Karpas-422 (cell line): ENCODE measurements around the gene TTC34. TPM values are rescaled to one million over a fixed set of nuclear protein-coding genes. Genes with fewer than 3 reads are reported as not detected.

Source experiments
- DNase-seq: peaks from one replicate; pipeline ENCODE4 v3.0.0-alpha.2; 2015
- H2AFZ ChIP-seq: fragments of 200-600 bp; sonication (generic); 2 replicates; pipeline ENCODE4 v1.6.1; 2014; ENCODE audit warnings: antibody characterized with exemption, low read length, mixed read lengths
- H3K27ac ChIP-seq: fragments of 200-600 bp; sonication (generic); 2 replicates; pipeline ENCODE4 v1.5.1; 2014; ENCODE audit warnings: mild to moderate bottlenecking, low read length, moderate library complexity
- H3K27me3 ChIP-seq: fragments of 200-600 bp; sonication (generic); 2 replicates; pipeline ENCODE4 v1.6.1; 2014; ENCODE audit warnings: low read length, mixed read lengths
- H3K36me3 ChIP-seq: fragments of 200-600 bp; sonication (generic); 2 replicates; pipeline ENCODE4 v1.6.1; 2014; ENCODE audit warnings: low read length, mixed read lengths; ENCODE audit not compliant: insufficient read depth
- H3K4me1 ChIP-seq: fragments of 200-600 bp; sonication (generic); 2 replicates; pipeline ENCODE4 v1.6.1; 2014; ENCODE audit warnings: mild to moderate bottlenecking, low read length, mixed read lengths
- H3K4me2 ChIP-seq: fragments of 200-600 bp; sonication (generic); 2 replicates; pipeline ENCODE4 v1.6.1; 2014; ENCODE audit warnings: low read length, low read depth, mild to moderate bottlenecking; ENCODE audit not compliant: poor library complexity, severe bottlenecking
- H3K4me3 ChIP-seq: fragments of 200-600 bp; sonication (generic); 2 replicates; pipeline ENCODE4 v1.5.1; 2014; ENCODE audit warnings: mild to moderate bottlenecking, antibody characterized with exemption, low read length, mixed read lengths
- H3K79me2 ChIP-seq: fragments of 200-600 bp; sonication (generic); 2 replicates; pipeline ENCODE4 v1.6.1; 2014; ENCODE audit warnings: mild to moderate bottlenecking, low read length, mixed read lengths
- H3K9ac ChIP-seq: fragments of 200-600 bp; sonication (generic); 2 replicates; pipeline ENCODE4 v1.6.0; 2014; ENCODE audit warnings: low read length
- H3K9me2 ChIP-seq: fragments of 200-600 bp; sonication (generic), shearing (Covaris generic); replicated peaks from 2 replicates; pipeline ENCODE4 v1.6.0; 2014; ENCODE audit warnings: mild to moderate bottlenecking, low read length, moderate library complexity; ENCODE audit not compliant: insufficient read depth
- H3K9me3 ChIP-seq: fragments of 300-700, 200-600 bp; sonication (generic); 2 replicates; pipeline ENCODE4 v1.6.1; 2014; ENCODE audit warnings: low read length, mixed read lengths
- H4K20me1 ChIP-seq: fragments of 200-600 bp; sonication (generic); 2 replicates; pipeline ENCODE4 v1.6.1; 2014; ENCODE audit warnings: mild to moderate bottlenecking, antibody characterized with exemption, low read length, low read depth; ENCODE audit not compliant: insufficient read depth
- total RNA-seq: library from RNA; depleted of rRNA; stranded (reverse); fragments of >200 nt; shearing (Covaris generic); gene quantifications from 2 replicates; pipeline ENCODE4 v1.2.3, GENCODE V29; 2014; ENCODE audit warnings: low replicate concordance

The TTC34 gene
- total RNA-seq, 1 experiment from 2014 or later: 1.0 TPM

DNA sequence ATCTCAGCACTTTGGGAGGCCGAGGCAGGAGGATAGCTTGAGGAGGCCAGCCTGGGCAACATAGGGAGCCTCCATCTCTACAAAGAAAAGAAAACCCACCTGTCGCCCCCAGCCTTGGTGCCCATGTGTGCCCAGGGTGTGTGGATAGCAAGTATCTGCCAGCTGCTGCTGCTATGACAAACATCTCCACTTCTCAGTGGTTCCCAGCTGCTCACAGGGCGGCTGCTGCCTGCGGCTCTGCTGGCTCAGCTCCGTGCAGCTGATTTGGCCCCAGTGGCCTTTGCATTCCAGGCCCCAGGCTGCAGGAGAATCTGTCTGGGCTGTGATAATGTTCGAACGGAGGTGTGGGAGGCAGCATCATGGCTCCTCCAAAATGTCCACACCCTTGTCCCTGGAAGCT lies 10.6 kb upstream of the TTC34 start:
- no peaks in the 10 kb centered on the region for H3K9me2 ChIP-seq
- no peaks in the 10 kb centered on the region for H3K79me2 ChIP-seq
- H4K20me1 ChIP-seq: no peaks in the 10 kb centered on the region
- H3K9me3 ChIP-seq: no peaks in the 10 kb centered on the region
- DNase-seq: no peak
- no peaks in the 10 kb centered on the region for H3K36me3 ChIP-seq
- H3K9ac ChIP-seq: no peak overlapping the region
- no peak overlapping the region for H3K4me2 ChIP-seq
- H3K4me3 ChIP-seq: no peak overlapping the region
- no peaks in the 10 kb centered on the region for H3K27me3 ChIP-seq
- H3K27ac ChIP-seq: no peak overlapping the region
- no peak overlapping the region for H2AFZ ChIP-seq
- H3K4me1 ChIP-seq: no peaks in the 10 kb centered on the region

DNA sequence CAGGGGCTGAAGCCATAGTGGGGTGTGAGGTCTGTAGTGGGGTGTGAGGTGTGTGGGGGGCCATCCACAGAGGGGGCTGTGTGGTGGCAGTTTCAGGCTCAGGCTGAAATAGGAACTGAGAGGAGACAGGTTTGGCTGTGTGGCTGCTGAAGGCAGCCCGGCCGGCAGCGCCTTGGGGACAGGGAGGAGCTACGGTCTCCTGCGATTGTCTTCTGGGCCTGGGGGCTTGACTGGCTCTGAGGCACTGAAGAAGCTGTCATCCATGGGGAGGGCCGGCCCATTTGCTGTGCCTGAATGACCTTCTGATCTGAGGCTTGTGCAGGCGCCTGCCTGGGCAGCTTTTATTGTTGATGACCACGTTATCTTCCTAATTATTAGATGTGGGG lies 10.0 kb upstream of the TTC34 start:
- Histone ChIP-seq H3K9ac (no peak overlapping the region), H3K9me3 (no peaks in the 10 kb centered on the region), H3K9me2 (no peaks in the 10 kb centered on the region), H2AFZ (no peak overlapping the region), H3K79me2 (no peaks in the 10 kb centered on the region), H4K20me1 (no peaks in the 10 kb centered on the region), H3K4me3 (no peak overlapping the region), H3K4me1 (no peaks in the 10 kb centered on the region), H3K27me3 (no peaks in the 10 kb centered on the region), H3K27ac (no peak overlapping the region), H3K36me3 (no peaks in the 10 kb centered on the region), H3K4me2 (no peak overlapping the region)
- no peak for DNase-seq

DNA sequence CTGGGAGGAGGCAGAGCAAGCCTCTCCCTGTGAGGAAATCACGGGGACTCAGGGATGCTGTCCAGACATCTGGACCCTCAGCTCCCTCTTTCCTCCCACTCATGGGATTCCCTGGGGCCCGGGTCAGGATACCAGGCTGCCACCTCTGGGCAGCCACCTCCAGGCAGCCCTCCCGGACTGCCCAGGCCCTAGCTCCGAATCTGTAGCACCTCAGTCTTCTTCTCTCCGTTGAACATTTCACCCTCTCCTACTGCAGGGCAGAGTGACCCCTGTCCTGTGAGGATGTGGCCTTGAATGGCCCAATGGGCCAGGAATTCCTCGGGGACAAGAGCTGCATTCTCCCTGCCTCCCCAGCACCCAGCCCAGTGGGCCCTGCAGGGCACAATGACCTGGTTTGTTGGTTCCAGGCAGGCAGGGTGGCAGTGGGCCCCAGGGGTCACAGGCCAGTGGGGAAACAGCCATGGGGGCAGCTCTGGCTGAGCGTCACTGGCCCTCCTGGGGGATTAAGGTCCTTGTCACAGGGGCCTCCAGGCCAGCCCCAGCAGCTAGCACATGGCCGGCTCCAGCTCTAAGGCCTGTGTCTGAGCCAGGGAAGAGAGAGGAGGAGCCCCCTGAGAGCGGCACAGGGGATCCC lies 9.5 kb upstream of the TTC34 start:
- H3K9ac ChIP-seq: no peak overlapping the region

DNA sequence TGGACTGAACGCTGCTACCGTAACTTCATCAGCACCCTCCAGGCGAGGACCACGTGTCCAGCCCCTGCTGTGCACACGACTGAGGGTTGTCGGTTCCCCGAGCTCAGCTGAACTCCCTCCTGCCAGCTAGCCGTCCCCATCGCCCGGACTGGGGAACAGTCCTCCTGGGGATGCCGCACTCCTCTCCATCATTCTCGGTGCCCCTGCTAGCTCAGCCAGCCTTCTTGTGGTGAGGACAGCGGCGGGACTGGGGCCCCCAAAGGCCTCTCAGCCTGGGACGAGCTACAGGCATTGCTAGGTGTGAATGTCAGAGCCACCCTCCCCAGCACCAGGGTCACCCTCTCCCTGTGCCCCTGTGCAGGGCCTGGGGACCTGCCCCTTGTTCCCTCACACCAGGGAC lies 8.8 kb upstream of the TTC34 start:
- no peak overlapping the region for H3K4me3 ChIP-seq
- H3K9ac ChIP-seq: no peak overlapping the region
- H3K27ac ChIP-seq: no peak overlapping the region

More for the DNA sequence above, 9.5 kb upstream of the TTC34 start:
- H3K4me1 ChIP-seq: no peaks in the 10 kb centered on the region
- H3K27ac ChIP-seq: no peak overlapping the region
- H3K4me3 ChIP-seq: no peak overlapping the region
- H3K36me3 ChIP-seq: no peaks in the 10 kb centered on the region
- no peaks in the 10 kb centered on the region for H3K79me2 ChIP-seq
- H3K4me2 ChIP-seq: no peak overlapping the region
- H4K20me1 ChIP-seq: no peaks in the 10 kb centered on the region
- no peak for DNase-seq
- H3K9me2 ChIP-seq: no peaks in the 10 kb centered on the region
- no peaks in the 10 kb centered on the region for H3K27me3 ChIP-seq
- no peaks in the 10 kb centered on the region for H3K9me3 ChIP-seq
- H2AFZ ChIP-seq: no peak overlapping the region

DNA sequence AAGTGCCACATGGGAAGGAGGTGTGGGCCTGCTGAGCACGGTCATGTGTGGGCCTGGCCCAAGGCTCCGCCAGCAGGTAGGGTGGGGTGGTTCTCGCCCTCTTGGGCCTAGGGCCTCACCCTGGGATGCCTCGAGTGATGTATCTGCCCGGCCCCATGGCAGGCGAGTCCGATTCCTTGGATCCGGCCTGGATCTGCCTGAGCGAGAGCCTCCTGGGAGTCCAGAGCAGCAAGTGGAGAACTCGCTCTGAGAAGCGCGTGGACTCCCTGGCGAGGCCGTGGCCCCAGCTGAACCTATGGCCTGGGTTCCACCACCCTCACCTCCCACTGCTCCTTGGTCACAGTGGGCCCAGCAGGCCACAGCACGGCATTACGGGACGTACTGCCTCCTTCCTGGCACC lies 8.2 kb upstream of the TTC34 start:
- H3K9me2 ChIP-seq: no peaks in the 10 kb centered on the region
- H2AFZ ChIP-seq: no peak overlapping the region
- no peak overlapping the region for H3K4me2 ChIP-seq
- H3K4me1 ChIP-seq: no peaks in the 10 kb centered on the region
- H4K20me1 ChIP-seq: no peaks in the 10 kb centered on the region
- no peaks in the 10 kb centered on the region for H3K27me3 ChIP-seq
- H3K79me2 ChIP-seq: no peaks in the 10 kb centered on the region
- H3K9ac ChIP-seq: no peak overlapping the region
- H3K4me3 ChIP-seq: no peak overlapping the region
- no peak for DNase-seq
- H3K27ac ChIP-seq: no peak overlapping the region
- H3K36me3 ChIP-seq: no peaks in the 10 kb centered on the region
- no peaks in the 10 kb centered on the region for H3K9me3 ChIP-seq

More for the DNA sequence above, 8.8 kb upstream of the TTC34 start:
- no peaks in the 10 kb centered on the region for H3K9me3 ChIP-seq
- H4K20me1 ChIP-seq: no peaks in the 10 kb centered on the region
- no peak for DNase-seq
- H3K79me2 ChIP-seq: no peaks in the 10 kb centered on the region
- no peaks in the 10 kb centered on the region for H3K9me2 ChIP-seq
- no peaks in the 10 kb centered on the region for H3K36me3 ChIP-seq
- H3K4me2 ChIP-seq: no peak overlapping the region
- no peak overlapping the region for H2AFZ ChIP-seq
- no peaks in the 10 kb centered on the region for H3K27me3 ChIP-seq
- no peaks in the 10 kb centered on the region for H3K4me1 ChIP-seq

DNA sequence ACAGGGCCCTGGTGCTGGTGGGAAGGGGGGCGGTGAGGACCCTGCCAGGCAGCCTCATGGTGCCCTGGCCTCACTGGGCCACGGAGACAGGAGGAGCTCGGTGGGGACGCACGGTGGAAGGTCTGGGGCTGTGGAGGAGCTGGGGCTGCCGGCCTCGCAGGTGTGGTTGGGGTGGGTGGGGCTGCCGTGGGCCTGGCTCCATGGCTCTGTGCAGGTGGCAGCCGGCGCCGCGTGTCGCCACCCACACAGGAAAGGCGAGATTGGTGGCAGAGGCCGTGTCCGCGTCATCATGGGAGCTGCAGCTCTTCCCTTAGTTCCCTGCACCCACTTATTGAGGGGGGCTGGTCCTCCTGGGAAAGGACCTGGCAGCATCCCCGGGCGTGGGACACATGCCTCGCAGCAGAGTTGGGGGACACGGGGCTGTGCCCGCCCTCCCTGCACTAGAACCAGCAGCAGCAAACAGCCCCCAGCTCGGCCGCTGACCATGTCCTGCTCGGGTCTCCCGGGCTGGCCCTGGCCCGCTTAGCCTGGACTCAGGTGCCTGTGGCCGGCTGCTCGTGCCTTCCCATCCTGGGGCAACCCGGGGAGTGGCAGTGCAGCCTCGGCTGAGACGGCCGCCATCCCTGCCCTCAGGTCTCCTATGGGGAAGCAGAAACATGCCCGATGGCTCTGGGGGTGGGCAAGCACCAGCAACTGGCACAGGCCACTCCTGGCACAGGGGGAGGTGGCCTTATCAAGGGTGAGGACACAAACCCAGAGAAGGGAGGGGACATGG lies 7.5 kb upstream of the TTC34 start:
- no peaks in the 10 kb centered on the region for H3K79me2 ChIP-seq
- no peaks in the 10 kb centered on the region for H3K4me1 ChIP-seq
- no peak overlapping the region for H3K27ac ChIP-seq
- H3K36me3 ChIP-seq: no peaks in the 10 kb centered on the region
- DNase-seq: no peak
- H3K9ac ChIP-seq: no peak overlapping the region
- no peaks in the 10 kb centered on the region for H4K20me1 ChIP-seq
- H3K9me2 ChIP-seq: no peaks in the 10 kb centered on the region
- no peak overlapping the region for H3K4me2 ChIP-seq
- no peaks in the 10 kb centered on the region for H3K27me3 ChIP-seq
- H2AFZ ChIP-seq: no peak overlapping the region
- H3K9me3 ChIP-seq: no peaks in the 10 kb centered on the region
- no peak overlapping the region for H3K4me3 ChIP-seq

DNA sequence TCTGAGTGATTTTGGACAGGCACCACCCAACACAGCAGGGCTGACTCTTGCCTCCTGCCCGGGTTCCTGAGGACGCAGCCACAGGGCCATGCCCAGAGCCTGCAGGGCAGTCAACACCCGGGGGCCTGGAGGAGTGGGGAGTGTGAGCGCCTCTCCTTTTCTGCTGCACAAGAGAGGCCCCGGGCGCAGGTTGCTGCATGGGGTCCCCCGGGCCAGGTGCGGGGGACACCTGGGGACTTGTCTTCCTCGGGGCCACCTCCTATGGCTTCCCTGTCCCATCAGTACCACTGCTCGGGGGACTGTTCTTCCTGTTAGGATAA lies 6.9 kb upstream of the TTC34 start:
- H3K4me1 ChIP-seq: no peaks in the 10 kb centered on the region
- no peaks in the 10 kb centered on the region for H3K36me3 ChIP-seq
- no peak overlapping the region for H3K4me3 ChIP-seq
- no peaks in the 10 kb centered on the region for H3K9me2 ChIP-seq
- no peaks in the 10 kb centered on the region for H3K27me3 ChIP-seq
- no peaks in the 10 kb centered on the region for H3K9me3 ChIP-seq
- H3K27ac ChIP-seq: no peak overlapping the region
- H3K4me2 ChIP-seq: no peak overlapping the region
- H3K9ac ChIP-seq: no peak overlapping the region
- no peak overlapping the region for H2AFZ ChIP-seq
- H4K20me1 ChIP-seq: no peaks in the 10 kb centered on the region
- no peaks in the 10 kb centered on the region for H3K79me2 ChIP-seq
- DNase-seq: no peak

DNA sequence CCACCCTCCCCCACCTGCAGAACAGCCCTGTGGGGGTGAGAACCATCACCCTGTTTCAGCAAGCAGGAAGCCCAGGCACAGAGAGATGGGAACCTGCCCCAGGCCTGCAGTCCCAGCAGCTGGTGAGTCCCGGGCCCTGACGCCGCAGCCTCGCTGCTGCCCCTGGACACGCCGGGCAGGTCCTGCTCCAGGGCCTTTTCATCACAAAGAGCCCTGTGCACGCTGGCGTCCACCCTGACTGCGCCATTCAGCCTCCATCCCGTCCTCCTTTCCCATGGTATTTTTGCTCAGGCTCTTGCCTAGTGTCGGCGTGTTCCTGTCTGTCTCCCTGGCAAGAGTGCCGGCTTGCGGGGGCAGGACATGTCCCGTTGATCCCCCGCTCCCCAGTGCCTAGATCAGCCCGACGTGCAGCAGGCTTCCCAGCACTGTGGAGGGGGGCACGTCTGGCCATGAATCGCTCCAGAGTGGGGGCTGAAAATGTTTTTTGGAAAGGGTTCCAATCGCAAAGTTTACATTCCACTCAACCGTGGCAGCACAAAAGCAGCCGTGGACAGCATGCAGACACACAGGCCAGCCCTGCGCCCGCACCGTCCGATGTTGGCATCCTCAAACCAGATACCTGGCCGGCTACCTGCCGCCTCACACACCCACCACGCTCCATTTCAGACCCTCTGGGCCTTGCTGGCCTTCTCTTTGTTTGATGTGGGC lies 6.3 kb upstream of the TTC34 start:
- Histone ChIP-seq H4K20me1 (no peaks in the 10 kb centered on the region), H3K27me3 (no peaks in the 10 kb centered on the region), H3K4me3 (no peak overlapping the region), H3K9me2 (no peaks in the 10 kb centered on the region), H3K4me1 (no peaks in the 10 kb centered on the region), H3K27ac (no peak overlapping the region), H2AFZ (no peak overlapping the region), H3K79me2 (no peaks in the 10 kb centered on the region), H3K9ac (no peak overlapping the region), H3K4me2 (no peak overlapping the region), H3K36me3 (no peaks in the 10 kb centered on the region), H3K9me3 (no peaks in the 10 kb centered on the region)
- DNase-seq: no peak
